ENCODE data around the gene ANG. TPM values are rescaled to one million over a fixed set of nuclear protein-coding genes. Genes with fewer than 3 reads are reported as not detected.
A peak's percentile ranks its signal among the peaks of the same experiment; 100 is the strongest.

The ANG gene
- total and polyA plus RNA-seq, 2 donors (not counting 1 experiment from before 2014, with no cell fraction given), result 1.7 to 2.0 TPM

DNA sequence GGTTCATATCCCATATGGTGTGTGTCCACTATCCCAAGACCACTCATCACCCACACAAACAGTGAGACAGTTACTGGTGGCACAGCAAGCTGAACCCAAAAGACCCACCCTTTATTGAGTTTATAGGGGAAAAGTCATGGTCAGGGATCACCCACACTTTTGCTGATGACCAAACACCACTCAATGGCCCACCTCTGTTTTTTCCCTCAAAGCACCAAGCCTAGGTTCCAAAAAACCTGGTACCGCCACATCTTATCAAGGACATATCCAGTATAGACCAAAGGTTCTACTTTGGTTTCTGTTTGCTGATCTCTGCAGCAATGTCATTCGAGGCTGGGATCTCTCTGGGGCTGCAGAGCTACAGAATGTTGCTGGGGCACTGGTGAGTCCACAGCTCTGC lies 27.4 kb upstream of the ANG start:
- H3K9me3 ChIP-seq (ENCODE audit: control extremely low read depth in 1 of 3, control insufficient read depth in 2 of 3, insufficient read depth in 1 of 3, low read length in 2 of 3), result no peaks in the 10 kb centered on the region
- ATAC-seq (ENCODE audit: low read depth) (no peak), DNase-seq (no peak)
- H3K27ac ChIP-seq (ENCODE audit: low read length in 2 of 2), result no peak overlapping the region
- no peaks in the 10 kb centered on the region for H4K20me1 ChIP-seq (ENCODE audit: control insufficient read depth, insufficient read depth, low read length, poor library complexity, severe bottlenecking)
- H3K36me3 ChIP-seq (replicated peaks in 1 of 2; ENCODE audit: control extremely low read depth in 1 of 2, control insufficient read depth in 1 of 2, extremely low read depth in 1 of 2, insufficient read depth in 2 of 2, low read length in 1 of 2), result no peaks in the 10 kb centered on the region
- 71% methylated on average over 2 of the region's 2 CpGs for WGBS (ENCODE audit: insufficient coverage)
- H3K27ac Mint-ChIP-seq, result no peak overlapping the region
- intact Hi-C loops (cut with micrococcal nuclease), result loop anchor here (5.0 kb wide), 1 partner anchor 319 kb away; the partner anchor contains the start of gene PARP2
- CTCF ChIA-PET, result interaction anchor here (0.9 to 11.2 kb wide), 4 partner anchors 10 to 197 kb away, joined by 3 to 445 read pairs (median 6); partner anchors contain the start of genes ANG and RNASE4
- no peak overlapping the region for H3K4me2 ChIP-seq (replicated peaks; ENCODE audit: low read depth, low read length, poor library complexity, severe bottlenecking)
- POLR2A ChIA-PET, result no interaction called here
- peaks cover 44% of the 10 kb centered on the region for H3K4me1 Mint-ChIP-seq
- no peaks in the 10 kb centered on the region for H3K79me2 ChIP-seq (ENCODE audit: control insufficient read depth, insufficient read depth, low read length)
- peaks cover 0 to 25% (median 11%) of the 10 kb centered on the region in 4 experiments for H3K27me3 ChIP-seq (replicated peaks in 1 of 4; ENCODE audit: control extremely low read depth in 1 of 4, control insufficient read depth in 3 of 4, insufficient read depth in 4 of 4, low read length in 3 of 4)
- H3K9ac ChIP-seq (ENCODE audit: low read length), result no peak overlapping the region
- H3K4me3 Mint-ChIP-seq, result no peak overlapping the region
- peaks cover 30 to 47% of the 10 kb centered on the region in 2 donors for H3K4me1 ChIP-seq (ENCODE audit: control insufficient read depth in 2 of 2, insufficient read depth in 2 of 2, low read length in 2 of 2)
- no peak overlapping the region for H2AFZ ChIP-seq (ENCODE audit: insufficient read depth, low read depth, low read length, poor library complexity, severe bottlenecking)
- H3K9me3 Mint-ChIP-seq (ENCODE audit: insufficient read depth), result no peaks in the 10 kb centered on the region
- peaks cover 15% of the 10 kb centered on the region for H3K27me3 Mint-ChIP-seq
- no peak overlapping the region for H3K4me3 ChIP-seq (ENCODE audit: control extremely low read depth in 1 of 5, extremely low read depth in 1 of 5, insufficient read depth in 1 of 5, low read depth in 2 of 5, low read length in 4 of 5)
- no peak for TF ChIP-seq EZH2 (IDR thresholded peaks at IDR 0.05; ENCODE audit: borderline replicate concordance, insufficient read depth, low read depth, low read length, poor library complexity, severe bottlenecking)
- TF ChIP-seq, protein P1, sequence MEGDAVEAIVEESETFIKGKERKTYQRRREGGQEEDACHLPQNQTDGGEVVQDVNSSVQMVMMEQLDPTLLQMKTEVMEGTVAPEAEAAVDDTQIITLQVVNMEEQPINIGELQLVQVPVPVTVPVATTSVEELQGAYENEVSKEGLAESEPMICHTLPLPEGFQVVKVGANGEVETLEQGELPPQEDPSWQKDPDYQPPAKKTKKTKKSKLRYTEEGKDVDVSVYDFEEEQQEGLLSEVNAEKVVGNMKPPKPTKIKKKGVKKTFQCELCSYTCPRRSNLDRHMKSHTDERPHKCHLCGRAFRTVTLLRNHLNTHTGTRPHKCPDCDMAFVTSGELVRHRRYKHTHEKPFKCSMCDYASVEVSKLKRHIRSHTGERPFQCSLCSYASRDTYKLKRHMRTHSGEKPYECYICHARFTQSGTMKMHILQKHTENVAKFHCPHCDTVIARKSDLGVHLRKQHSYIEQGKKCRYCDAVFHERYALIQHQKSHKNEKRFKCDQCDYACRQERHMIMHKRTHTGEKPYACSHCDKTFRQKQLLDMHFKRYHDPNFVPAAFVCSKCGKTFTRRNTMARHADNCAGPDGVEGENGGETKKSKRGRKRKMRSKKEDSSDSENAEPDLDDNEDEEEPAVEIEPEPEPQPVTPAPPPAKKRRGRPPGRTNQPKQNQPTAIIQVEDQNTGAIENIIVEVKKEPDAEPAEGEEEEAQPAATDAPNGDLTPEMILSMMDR (IDR thresholded peaks at IDR 0.05), result no peak

DNA sequence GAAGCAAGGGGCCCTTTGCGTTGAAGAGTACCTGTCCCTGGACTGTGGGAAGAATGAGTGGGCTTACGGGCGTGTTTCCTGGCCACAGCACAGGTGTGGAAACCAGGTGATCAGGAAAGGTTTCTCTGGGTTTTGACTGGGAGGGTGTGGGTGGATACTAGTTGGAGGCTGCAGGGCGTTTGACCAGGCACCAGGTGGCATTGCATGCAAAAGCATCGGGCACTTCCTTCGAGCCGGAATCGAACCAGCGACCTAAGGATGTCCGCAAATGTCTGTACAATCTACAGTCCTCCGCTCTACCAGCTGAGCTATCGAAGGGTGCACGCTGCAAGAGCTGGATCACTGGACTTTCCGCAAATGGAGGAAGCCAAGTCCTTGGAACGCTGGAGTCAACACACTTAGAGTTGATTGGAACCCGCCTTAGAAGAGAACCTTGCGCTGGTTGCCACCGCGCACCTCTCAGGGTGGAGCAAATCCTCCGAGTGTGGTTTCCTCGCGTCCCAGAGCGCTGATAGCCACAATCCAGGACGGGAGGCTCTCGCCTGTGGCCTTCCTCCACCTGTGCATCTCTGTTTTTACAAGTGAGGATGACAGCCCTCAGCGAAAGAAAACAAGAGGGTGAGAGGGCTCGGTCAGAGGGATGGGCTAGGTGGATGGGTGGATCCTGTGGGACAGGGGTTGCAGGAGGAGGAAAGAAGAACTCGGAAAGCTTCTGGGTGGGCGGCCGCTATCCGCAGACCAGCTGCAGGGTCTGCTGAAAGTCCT lies 25.4 kb upstream of the ANG start:
- H3K36me3 ChIP-seq (replicated peaks in 1 of 2; ENCODE audit: control extremely low read depth in 1 of 2, control insufficient read depth in 1 of 2, extremely low read depth in 1 of 2, insufficient read depth in 2 of 2, low read length in 1 of 2), result no peaks in the 10 kb centered on the region
- H3K4me3 ChIP-seq (ENCODE audit: control extremely low read depth in 1 of 5, extremely low read depth in 1 of 5, insufficient read depth in 1 of 5, low read depth in 2 of 5, low read length in 4 of 5), result peak overlapping the region; percentile 30 to 93 (median 64)
- Mint-ChIP-seq H3K9me3 (ENCODE audit: insufficient read depth) (no peaks in the 10 kb centered on the region), H3K4me3 (peak overlapping the region; percentile 93), H3K27me3 (no peaks in the 10 kb centered on the region), H3K27ac (peak overlapping the region; percentile 62), H3K4me1 (peaks cover 53% of the 10 kb centered on the region)
- ChIA-PET POLR2A (interaction anchor here (0.6 to 3.2 kb wide), 5 partner anchors 15 to 28 kb away, joined by 5 to 20 read pairs (median 8); partner anchors contain the start of gene RNASE4), CTCF (interaction anchor here (0.6 to 11.2 kb wide), 14 partner anchors 8 to 531 kb away, joined by 3 to 445 read pairs (median 3); partner anchors contain the start of genes ANG and RNASE4)
- H4K20me1 ChIP-seq (ENCODE audit: control insufficient read depth, insufficient read depth, low read length, poor library complexity, severe bottlenecking), result no peaks in the 10 kb centered on the region
- H2AFZ ChIP-seq (ENCODE audit: insufficient read depth, low read depth, low read length, poor library complexity, severe bottlenecking), result peak overlapping the region; percentile 82
- peak overlapping the region; percentile 99 for H3K4me2 ChIP-seq (replicated peaks; ENCODE audit: low read depth, low read length, poor library complexity, severe bottlenecking)
- TF ChIP-seq EZH2 (IDR thresholded peaks at IDR 0.05; ENCODE audit: borderline replicate concordance, insufficient read depth, low read depth, low read length, poor library complexity, severe bottlenecking), result no peak
- TF ChIP-seq, protein P1 (IDR thresholded peaks at IDR 0.05), result peak; percentile 71
- DNase-seq (peak; percentile 90), ATAC-seq (ENCODE audit: low read depth) (peak; percentile 85)
- peaks cover 39 to 55% of the 10 kb centered on the region in 2 donors for H3K4me1 ChIP-seq (ENCODE audit: control insufficient read depth in 2 of 2, insufficient read depth in 2 of 2, low read length in 2 of 2)
- H3K27me3 ChIP-seq (replicated peaks in 1 of 4; ENCODE audit: control extremely low read depth in 1 of 4, control insufficient read depth in 3 of 4, insufficient read depth in 4 of 4, low read length in 3 of 4), result peaks cover 0 to 7% (median 0%) of the 10 kb centered on the region in 4 experiments
- 1% methylated on average over 23 of the region's 31 CpGs for WGBS (ENCODE audit: insufficient coverage)
- no peaks in the 10 kb centered on the region for H3K79me2 ChIP-seq (ENCODE audit: control insufficient read depth, insufficient read depth, low read length)
- peak overlapping the region in 1 of 2 donors; percentile 34 for H3K27ac ChIP-seq (ENCODE audit: low read length in 2 of 2)
- peak overlapping the region; percentile 87 for H3K9ac ChIP-seq (ENCODE audit: low read length)
- intact Hi-C loops (cut with micrococcal nuclease), result loop anchor here (1.0 to 5.0 kb wide), 5 partner anchors 18 to 321 kb away; partner anchors contain the start of gene PARP2
- H3K9me3 ChIP-seq (ENCODE audit: control extremely low read depth in 1 of 3, control insufficient read depth in 2 of 3, insufficient read depth in 1 of 3, low read length in 2 of 3), result no peaks in the 10 kb centered on the region

Measured in B cell (primary cell).